Activated T-cell treated with anti-CD3 and anti-CD28 coated beads, Interleukin-2, amount 50 U/mL, for 1 hour (primary cell): ENCODE data around the gene ANKRD34B.
"Not testable (repeated sequence)": the region's sequence is repeated elsewhere in the genome, so short reads cannot be mapped to it uniquely, and the experiment has no call there.

Experiments
- DNase-seq: peaks from one replicate; pipeline ENCODE4 v3.0.0-alpha.2; 2020

The ANKRD34B gene

DNA sequence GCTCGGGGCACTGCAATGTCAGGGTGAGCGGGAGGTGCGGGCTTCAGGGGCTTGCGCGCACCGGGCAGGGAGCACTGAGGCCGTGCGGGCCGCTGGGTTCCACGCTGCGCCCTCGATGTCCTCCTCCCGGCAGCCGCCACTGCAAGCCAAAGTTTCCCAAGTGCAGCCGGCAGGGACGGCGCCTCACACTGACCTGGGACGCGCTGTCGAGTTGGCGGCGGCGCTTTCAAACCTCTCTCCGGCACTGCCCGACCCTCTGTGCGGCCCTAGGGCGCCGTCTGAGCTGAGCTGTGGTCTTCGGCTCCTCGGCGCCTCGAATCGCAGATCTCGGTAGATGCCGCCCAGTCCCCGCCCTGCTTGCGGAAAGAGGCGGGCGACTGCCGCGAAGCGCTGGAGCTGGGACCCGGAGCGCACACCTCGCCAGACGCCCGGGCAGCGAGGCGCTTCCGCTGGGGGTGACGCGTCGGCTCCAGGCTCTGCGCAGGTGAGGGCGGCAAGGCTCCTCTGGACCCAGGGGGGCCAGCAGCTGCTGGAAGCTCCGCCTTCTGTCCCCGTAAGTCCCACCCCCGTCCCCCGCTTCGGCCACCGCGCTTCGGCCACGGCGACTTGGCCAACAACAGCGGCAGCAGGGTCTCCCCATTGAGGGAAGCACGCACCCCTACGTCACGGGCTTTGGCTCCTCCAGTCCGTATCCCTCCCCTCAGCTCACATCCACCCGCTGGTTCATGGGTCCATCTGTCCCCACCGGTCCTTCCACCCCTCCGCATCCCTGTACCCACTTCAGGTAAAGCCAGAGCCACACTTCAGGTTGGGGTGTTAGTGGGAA, at the start of gene ANKRD34B:
Gene ANKRD34B (minus strand): TSS at position 320 of the 826 bp plus-strand sequence. CDS start 10,261 bp downstream, outside the sequence.
- DNase-seq: no peak

DNA sequence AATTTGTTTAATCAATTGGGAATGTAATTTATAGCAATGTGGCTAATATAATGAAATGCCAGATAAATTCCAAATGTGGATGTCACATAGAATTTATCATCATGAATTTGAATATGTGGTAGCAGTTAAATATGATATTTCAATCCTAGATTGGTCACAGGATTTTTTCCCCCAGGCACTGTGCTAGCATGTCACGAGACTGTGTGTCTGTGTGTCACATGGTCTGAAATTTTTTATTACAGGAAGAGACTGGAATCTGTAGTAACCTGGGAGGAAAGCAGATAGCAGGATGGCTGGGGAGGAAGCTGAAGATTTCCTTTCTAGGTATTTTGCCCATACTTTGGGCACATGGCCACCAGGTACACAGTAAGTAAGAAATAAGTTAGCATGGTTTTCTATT, 49.0 kb upstream of the ANKRD34B start:
- DNase-seq: no peak

DNA sequence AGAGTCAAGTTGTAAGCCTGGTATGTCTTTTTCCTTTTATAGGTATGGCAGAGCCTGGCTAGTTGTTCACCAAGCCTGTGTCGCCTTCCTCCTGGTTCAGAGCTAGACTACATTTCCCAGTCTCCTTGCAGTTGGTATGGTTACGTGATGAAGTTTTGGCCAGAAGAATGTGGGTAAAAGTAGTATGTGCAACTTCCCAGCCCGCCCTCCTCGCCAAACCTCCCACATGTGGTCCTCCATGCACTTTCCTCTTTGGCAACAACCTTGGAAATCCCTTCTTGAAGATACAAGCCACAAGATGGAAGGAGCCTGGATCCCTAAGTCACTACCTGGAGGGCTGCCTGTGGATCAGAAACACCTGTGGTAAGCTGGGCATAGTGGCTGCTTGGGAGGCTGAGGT, 48.4 kb upstream of the ANKRD34B start:
- DNase-seq: no peak

DNA sequence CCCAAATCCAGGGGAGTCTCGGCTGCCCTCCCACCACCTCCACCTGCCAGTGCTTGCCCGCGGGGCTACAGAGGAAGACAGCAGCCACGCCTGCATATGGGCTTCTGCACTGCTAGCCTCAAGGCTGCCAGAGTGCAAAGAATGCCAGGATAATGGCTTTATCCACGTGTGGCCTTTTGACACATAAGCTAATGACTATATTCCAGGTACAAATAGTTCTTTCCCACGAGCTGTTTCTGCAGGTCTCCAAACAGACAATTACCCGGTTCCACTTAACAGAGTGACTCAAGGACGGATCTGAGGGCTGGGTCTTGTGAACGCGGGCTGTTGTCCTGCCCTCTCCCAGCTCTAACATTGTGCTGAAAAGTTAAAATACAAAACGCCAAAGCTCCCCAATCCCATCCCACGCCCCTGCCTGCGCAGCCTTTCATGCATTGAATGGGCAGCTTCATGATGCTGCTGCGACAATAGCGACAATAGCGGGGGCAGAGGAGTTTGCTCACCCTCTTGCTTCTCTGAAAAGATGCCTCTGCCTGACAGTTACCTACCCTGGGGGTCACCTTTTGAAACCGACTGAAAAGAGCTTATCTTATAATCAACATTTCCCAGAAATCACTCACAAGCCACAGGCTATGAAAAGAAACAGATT, 45.3 kb upstream of the ANKRD34B start:
- no peak for DNase-seq

DNA sequence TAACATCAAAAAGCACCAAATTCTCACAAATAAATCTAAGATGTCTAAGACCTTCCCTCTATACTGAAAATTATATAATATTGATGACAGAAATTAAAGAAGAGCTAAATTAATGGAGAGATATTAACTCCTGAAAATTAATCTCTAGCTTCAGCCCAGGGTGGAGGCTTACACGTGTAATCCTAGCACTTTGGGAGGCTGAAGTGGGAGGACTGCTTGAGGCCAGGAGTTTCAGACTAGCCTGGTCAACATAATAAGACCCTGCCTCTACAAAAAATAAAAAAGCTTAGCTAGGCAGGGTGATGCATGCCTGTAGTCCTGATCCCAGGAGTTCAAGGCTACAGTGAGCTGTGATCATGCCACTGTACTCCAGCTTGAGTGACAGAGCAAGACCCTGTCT, 39.6 kb upstream of the ANKRD34B start:
- DNase-seq: no peak

DNA sequence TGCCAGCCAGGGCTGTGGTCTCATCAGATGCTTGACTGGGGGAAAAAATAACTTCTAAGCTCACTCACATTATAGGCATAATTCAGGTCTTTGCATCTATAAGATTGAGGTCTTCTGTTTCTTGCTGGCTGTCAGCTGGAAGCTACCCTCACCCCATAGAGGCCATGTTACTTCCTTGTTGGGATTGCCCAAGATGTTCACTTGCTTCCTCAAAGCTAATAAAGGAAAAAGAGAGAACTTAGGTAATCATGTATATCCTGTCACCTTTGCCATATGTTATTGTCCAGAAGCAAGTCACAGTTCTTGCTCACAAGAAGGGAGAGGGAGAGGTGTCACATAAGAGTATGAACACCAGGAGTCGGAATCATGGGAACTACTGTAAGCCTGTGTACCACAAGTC, 38.7 kb upstream of the ANKRD34B start:
- no peak for DNase-seq

DNA sequence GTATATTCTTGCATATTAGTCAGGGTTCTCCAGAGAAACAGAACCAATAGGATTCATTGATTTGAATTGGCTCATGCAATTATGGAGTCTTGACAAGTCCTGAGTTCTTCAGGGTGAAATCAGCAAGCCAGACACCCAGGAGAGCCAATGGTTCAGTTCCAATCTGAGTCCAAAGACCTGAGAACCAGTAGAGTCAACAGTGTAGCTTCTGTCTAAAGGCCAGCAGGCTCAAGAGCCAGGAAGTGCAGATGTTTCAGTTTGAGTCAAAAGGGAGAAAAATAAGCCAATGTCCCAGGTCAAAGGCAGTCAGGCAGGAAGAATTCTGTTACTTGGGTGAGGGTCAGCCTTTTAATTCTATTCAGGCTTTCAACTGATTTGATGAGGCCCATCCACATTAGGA, 37.8 kb upstream of the ANKRD34B start:
- no peak for DNase-seq

DNA sequence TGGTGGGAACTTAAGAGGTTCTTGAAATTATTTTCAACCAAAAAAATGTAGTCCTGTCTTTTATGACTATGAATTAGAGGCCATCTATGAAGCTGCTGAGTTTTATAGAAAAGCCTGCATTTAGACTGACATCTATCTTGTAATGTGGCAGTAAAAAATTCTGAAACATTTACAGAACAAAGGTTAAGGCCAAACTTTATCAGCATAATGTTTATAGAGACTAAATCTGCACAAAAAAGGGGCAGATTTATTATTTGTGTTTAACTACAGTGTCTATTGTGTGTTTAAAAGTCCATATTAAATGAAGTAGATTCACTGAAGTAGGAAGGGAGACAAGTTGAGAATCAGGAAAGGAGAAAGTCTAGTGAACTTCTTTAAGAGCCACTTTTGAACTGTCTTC, 37.3 kb upstream of the ANKRD34B start:
- DNase-seq: no peak

DNA sequence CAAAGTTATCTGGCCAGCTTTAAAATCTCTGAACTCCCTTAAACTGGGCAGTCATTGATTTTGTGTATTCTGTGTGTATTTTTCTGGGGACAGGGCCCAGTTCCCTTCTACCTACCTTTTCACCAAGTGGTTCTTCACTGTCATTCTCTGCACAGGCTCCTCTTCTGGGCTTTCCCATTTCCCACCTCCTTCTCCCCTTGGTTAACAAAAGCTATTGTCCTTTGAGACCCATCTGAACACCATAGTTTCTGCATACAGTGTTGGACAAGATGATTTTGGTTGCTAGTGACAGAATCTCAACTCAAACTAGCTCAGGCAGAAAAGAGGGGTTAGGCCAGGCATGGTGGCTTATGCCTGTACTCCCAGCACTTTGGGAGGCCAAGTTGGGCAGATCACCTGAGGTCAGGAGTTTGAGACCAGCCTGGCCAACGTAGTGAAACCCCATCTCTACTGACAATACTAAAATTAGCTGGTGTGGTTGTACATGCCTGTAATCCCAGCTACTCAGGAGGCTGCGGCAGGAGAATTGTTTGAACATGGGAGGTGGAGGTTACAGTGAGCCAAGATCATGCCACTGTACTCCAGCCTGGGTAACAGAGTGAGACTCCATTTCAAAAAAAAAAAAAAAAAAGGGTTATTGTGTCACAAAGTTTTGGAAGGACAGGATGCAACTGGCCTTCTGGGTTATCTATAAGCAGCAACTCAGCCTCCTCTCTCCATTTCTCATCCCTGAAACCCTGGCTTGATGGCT, 31.0 kb upstream of the ANKRD34B start:
- DNase-seq: no peak

DNA sequence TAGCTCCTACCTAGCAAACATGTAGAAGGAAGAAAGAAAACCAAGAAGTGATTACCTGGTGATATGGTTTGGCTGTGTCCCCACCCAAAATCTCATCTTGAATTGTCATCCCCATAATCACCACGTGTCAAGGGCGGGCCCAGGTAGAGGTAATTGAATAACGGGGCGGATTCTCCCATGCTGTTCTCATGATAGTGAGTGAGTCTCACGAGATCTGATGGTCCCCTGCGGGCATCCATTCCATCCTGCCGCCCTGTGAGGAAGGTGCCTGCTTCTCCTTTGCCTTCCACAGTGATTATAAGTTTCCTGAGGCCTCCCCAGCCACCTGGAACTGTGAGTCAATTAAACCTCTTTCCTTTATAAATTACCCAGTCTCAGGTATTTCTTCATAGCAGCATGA, 27.4 kb upstream of the ANKRD34B start:
- DNase-seq: no peak

DNA sequence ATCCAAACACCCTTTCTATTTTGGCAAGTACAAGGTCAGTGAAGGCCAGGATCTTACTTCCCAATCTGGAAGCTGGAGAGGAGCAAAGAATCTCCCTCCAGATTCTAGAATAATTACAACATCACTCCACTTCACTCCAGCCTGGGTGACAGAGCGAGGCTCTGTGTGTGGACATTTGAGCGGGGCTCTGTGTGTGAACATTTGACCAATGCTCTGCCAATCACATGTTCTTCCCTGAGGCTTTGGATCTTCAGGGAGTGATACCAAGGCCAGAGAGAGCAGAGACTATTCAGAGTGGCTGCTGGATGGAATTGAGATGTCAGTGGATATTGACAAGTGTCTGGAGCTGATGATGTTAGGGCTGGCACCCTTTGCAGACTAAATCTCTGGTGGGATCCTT, 24.7 kb upstream of the ANKRD34B start:
- DNase-seq: no peak

DNA sequence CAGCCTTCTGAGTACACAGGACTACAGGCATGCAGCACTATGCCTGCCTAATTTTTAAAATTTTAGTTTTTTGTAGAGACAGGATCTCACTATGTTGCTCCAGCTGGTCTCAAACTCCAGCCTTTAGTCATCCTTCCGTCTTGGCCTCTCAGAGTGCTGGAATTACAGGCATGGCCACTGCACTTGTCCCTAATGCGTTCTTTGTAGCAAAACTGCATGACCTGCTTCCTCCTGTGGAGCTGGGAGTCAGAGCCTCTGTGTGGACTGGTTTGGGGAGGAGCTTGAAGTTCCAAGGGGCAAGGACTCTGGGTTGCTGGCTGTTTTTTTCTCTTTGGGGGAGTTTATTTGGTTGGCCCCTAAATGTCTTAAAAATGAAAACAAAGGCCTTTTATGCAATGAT, 22.7 kb upstream of the ANKRD34B start:
- no peak for DNase-seq

DNA sequence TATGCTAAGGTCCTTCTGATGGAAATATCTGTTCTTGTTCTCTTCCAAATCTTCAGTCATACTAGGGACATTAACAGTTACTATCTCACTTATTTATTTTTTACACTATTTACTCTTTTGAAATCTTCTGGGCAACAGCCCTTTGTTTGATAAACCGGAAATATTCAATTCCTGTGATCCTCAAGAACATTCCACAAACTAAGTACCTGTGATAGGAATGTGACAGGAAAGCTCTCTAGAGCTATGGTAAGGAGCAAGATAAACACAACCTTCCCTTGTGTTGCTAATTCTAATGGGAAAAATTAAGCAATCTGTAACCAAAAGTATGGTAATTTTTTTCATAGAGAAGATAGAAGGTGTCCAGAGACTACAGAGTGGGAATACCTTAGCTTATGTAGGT, 22.0 kb upstream of the ANKRD34B start:
- DNase-seq: no peak

DNA sequence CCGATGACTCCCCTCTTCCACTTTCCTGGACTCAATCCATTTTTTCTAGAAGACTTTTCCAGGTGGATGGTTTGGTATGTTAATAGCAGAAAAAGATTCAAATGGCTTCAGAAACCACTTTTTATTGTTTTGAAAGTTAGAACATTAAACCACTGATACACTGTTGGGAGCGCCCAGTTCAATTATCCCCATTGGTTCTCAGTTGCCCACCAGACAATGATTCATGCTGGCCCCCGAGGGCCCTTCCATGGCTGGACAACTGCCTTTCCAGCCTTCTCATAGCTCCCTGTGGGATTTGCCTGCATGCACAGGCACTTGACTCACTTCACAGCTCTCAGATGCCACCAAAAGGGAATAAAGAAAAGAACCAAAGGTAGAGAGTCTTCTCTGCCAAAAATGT, 21.3 kb upstream of the ANKRD34B start:
- DNase-seq: no peak

DNA sequence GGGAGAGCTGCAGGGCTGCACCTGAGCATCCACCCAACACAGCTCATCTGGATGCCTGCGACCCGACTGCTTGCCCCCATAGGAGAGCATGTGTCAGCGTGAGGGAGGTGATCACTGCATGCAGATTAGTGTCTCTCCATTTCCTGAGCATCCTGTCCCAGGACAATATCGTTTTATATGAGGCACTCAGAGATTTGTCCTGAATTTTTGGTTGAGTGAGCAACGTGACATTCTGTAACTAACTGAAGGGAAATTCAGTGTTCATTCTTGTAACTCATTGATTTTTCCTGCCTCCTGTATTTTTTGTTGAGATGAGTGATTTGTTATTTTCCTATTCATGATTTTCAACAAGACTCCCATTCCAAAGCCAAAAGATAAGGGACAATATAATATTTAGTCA, 20.7 kb upstream of the ANKRD34B start:
- DNase-seq: no peak

DNA sequence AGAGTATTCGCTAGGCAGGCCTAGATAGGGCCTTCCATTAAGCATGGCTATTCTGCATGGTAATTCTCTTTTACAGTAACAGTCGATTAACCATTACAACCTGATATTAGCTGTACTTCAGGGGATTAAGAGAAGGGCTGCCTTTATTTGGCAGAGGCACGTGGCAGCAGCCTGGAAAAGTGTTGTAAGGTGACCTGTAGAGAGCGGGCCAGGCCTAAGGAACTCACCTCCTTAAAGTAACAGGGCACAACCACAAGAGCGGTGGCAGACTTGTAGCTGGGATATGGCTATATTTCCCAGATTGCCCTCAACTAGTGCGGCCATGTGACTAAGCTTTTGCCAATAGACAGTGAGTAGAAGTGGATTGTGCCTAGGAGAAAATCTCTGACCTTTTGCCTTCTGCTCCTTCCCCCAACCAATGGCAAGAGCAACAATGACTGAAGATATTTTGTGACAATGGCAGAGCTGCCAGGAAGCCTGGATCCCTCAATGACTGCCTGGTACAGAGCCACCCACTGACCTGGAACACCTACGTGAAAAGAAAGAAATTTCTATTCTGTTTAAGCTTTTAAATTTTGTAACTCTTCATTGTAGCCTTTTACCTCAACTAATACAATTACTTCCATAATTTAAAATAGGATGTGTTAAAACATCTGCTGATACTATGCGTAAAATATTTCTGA, 18.9 kb upstream of the ANKRD34B start:
- DNase-seq: no peak

DNA sequence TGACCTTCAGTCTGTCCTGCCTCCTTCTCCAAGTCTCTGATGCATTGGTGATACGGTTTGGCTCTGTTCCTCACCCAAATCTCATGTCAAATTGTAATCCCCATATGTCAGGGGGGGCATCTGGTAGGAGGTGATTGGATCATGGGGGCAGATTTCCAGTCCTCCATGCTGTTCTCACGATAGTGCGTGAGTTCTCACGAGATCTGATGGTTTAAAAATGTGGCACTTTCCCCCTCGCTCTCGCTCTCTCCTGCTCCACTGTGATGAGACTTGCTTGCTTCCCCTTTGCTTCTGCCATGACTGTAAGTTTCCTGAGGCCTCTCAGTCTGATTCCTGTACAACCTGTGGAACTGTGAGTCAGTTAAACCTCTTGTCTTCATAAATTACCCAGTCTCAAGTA, 14.7 kb upstream of the ANKRD34B start:
- no peak for DNase-seq

DNA sequence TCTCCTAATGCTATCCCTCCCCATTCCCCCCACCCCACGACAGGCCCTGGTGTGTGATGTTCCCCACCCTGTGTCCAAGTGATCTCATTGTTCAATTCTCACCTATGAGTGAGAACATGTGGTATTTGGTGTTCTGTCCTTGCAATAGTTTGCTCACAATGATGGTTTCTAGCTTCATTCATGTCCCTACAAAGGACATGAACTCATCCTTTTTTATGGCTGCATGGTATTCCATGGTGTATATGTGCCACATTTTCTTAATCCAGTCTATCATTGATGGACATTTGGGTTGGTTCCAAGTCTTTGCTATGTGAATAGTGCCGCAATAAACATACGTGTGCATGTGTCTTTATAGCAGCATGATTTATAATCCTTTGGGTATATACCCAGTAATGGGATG, 10.2 kb upstream of the ANKRD34B start:
- DNase-seq: not testable (repeated sequence)

DNA sequence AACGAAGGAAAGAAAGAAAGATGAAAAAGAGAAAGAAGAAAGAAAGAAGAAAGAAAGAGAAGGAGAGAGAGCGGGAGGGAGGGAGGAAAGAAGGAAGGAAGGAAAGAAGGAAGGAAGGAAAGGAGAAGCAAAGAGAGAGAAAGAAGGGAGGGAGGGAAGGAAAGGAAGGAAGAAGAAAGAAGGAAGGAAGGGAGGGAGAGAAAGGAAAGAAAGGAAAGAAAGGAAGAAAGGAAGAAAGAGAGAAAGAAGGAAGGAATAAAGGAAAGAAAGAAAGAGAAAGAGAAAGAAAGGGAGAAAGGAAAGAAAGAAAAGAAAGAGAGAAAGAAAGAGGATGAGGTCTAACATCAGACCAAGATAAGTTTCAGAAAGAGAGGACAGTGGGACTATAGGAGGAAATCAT, 9.0 kb upstream of the ANKRD34B start:
- no peak for DNase-seq

DNA sequence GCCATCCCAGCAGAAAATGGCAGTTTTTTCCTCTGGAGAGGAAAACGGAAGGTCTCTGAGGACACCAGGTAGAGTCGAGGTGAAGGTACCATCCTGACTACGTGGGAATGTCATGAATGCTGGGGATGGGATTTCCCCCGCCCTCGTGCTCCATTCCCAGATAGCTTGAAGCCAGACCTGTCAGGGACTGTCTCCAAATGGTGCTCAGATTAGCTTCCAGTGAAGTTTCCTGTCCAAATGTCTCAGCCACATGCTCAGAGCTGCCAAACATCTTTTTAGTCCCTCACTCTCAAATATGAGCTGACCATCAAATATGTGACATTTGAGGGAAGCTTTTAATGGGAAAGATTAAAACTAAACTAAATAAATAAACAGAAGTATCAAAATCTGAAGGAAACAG, 7.6 kb upstream of the ANKRD34B start:
- no peak for DNase-seq

DNA sequence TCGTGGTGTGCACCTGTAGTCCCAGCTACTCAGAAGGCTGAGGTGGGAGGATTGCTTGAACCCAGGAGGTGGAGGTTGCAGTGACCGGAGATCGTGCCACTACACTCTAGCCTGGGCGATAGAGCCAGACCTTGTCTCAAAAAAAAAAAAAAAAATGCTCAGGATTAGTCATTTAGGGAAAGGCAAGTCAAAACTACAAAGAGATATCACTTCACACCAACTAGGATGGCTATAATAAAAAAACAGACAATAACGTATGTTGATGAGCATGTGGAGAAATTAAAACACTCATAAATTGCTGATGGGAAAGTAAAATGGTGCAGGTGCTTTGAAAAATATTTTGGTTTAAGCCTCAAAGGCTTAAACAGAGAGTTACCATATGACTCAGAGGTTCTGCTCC, 6.3 kb upstream of the ANKRD34B start:
- DNase-seq: no peak

DNA sequence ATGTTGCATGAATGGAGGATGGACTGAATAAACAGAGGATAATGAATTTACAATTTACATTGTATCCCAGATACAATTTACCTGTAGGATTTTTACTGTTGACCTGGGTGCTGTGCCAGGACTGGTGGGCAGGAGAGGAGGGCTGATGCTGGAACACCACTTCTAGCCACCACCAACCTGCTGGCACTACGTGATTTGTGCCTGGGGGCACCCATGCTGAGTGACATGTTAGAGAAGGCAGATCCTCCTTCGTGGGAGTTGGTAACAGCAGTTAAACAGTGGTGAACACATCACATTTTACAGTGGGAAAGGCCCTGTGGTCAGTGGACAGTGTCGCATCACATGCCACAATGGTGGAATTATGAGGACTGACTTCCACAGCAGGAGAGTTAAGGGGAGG, 3.0 kb upstream of the ANKRD34B start:
- no peak for DNase-seq
